Retinal pigment epithelial cell (primary cell): ENCODE measurements around the gene CYB561D2.

Experiments
- DNase-seq: peaks from one replicate; pipeline ENCODE4 v3.0.0-alpha.2; 2010; ENCODE audit warnings: low read depth
- H3K4me3 ChIP-seq: 2 replicates; pipeline ENCODE4 v1.5.1; 2011; ENCODE audit warnings: mild to moderate bottlenecking, low read length, control low read depth, moderate library complexity
- CTCF ChIP-seq: conservative IDR thresholded peaks from 2 replicates; pipeline ENCODE4 v1.5.1; 2011; ENCODE audit warnings: low read depth, low read length, control low read depth, inconsistent platforms

CYB561D2 gene

GRCh38 chr3:50323614-50324199 lies 27.0 kb upstream of the CYB561D2 start:
- DNase-seq: no peak
- TF ChIP-seq CTCF: no peak
- no peak overlapping the region for H3K4me3 ChIP-seq

DNA sequence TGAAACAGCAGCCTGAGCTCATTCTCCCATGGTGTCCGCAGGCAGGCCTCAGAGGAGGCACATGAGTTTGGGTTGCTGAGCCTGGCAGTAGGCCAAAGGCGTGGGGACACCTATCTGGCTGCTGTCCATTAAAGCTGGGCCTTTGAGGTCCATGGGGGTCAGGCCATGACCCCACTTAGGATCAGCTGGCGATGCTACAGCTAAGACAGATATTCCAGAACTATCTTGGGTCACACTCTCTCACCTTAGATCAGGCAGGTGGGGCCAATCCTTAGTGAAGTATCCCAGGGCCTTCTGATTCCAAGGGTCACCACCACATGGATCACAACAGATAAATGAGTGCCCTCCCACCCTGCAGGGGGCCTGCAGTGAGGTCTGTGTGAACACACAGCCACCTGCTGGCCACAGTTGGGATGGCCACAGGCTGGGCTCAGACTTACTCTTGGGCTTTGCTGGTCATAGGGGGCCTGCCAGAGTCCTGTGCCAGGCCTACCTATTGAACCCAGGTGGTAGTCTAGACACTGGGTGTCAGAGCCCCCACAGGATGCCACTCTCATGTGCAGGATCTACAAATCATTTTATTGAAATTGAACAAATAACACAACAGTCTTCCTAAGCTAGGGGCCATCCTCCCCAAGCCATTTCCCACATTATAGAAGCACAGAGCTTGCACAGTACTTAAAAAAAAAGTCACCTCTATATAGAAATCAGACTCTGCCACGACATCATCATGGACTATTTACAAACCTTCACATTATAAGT lies 26.1 kb upstream of the CYB561D2 start:
- no peak overlapping the region for H3K4me3 ChIP-seq
- DNase-seq: no peak
- TF ChIP-seq CTCF: peak; percentile 95

- H3K4me3 ChIP-seq: no peak overlapping the region
- no peak for DNase-seq
- TF ChIP-seq CTCF: no peak
Observed at GRCh38 chr3:50325113-50325480, 25.6 kb upstream of the CYB561D2 start.

- H3K4me3 ChIP-seq: no peak overlapping the region
- no peak for TF ChIP-seq CTCF
- DNase-seq: no peak
Observed at GRCh38 chr3:50325497-50326181, 25.0 kb upstream of the CYB561D2 start.

- DNase-seq: no peak
- no peak for TF ChIP-seq CTCF
Observed at GRCh38 chr3:50326182-50326541, 24.5 kb upstream of the CYB561D2 start.

DNA sequence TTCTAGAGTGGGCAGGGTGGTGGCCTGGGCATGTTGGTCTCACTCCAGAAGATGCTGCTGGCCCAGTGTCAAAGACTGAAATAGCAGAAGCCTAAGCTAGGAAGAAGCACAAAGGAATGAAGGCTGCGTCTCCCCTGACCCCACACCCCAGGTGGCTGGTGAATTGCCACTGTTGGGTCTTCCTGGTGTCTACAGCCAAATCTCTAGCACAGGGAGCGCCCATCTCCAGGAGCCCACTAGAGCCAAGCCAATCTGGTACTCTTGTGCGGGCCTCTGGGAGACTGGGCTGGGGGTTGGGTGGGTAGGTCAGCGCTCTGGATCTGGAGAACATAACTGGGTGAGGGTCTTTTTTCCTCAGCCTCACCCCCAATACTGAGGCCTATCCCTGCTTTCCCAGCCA lies 23.5 kb upstream of the CYB561D2 start:
- DNase-seq: no peak
- no peak for TF ChIP-seq CTCF
- H3K4me3 ChIP-seq: peak overlapping the region; percentile 86

More at GRCh38 chr3:50326182-50326541, 24.5 kb upstream of the CYB561D2 start:
- no peak overlapping the region for H3K4me3 ChIP-seq
